Progenitor cell of endocrine pancreas (in vitro differentiated cells): ENCODE results near the gene SYT15. TPM values are rescaled to one million over a fixed set of nuclear protein-coding genes. Genes with fewer than 3 reads are reported as not detected.
A peak's percentile ranks its signal among the peaks of the same experiment; 100 is the strongest.
"Not testable (repeated sequence)": the region's sequence is repeated elsewhere in the genome, so short reads cannot be mapped to it uniquely, and the experiment has no call there.

ENCODE experiments used
- DNase-seq: peaks from one replicate; pipeline ENCODE4 v3.0.0; 2021; ENCODE audit warnings: low spot score; ENCODE audit not compliant: unreplicated experiment
- H3K27ac Mint-ChIP-seq: 2 replicates; pipeline ENCODE4 v1.8.0; 2021; ENCODE audit warnings: mild to moderate bottlenecking, moderate library complexity, mixed read lengths
- H3K27me3 Mint-ChIP-seq: 2 replicates; pipeline ENCODE4 v1.8.0; 2021; ENCODE audit warnings: mixed read lengths
- H3K36me3 Mint-ChIP-seq: 2 replicates; pipeline ENCODE4 v1.8.0; 2022; ENCODE audit warnings: mixed read lengths; ENCODE audit not compliant: insufficient read depth
- H3K4me1 Mint-ChIP-seq: 2 replicates; pipeline ENCODE4 v1.8.0; 2021; ENCODE audit warnings: low read depth, mixed read lengths
- H3K4me3 Mint-ChIP-seq: 2 replicates; pipeline ENCODE4 v1.8.0; 2021; ENCODE audit warnings: low read depth, mild to moderate bottlenecking, moderate library complexity, mixed read lengths
- H3K9me3 Mint-ChIP-seq: 2 replicates; pipeline ENCODE4 v1.8.0; 2021; ENCODE audit warnings: low read depth, mixed read lengths
- CTCF ChIP-seq: fragments of 200-600 bp; sonication (generic); IDR thresholded peaks from one replicate; pipeline ENCODE4 v1.5.0; 2021; ENCODE audit warnings: antibody characterized with exemption, mild to moderate bottlenecking; ENCODE audit not compliant: unreplicated experiment
- total RNA-seq: library from RNA; stranded (reverse); gene quantifications from 2 replicates; pipeline ENCODE4 v1.2.1, GENCODE V29; 2021

The SYT15 gene
- total RNA-seq, 1 donor from 2014 or later, result 1.8 TPM

- not testable (repeated sequence) for H3K36me3 Mint-ChIP-seq, H3K4me1 Mint-ChIP-seq, DNase-seq, H3K9me3 Mint-ChIP-seq, H3K27me3 Mint-ChIP-seq, H3K4me3 Mint-ChIP-seq, H3K27ac Mint-ChIP-seq
Observed at GRCh38 chr10:46587546-46587945, 8.6 kb downstream of the SYT15 start.

GRCh38 chr10:46588221-46588620 is 9.3 kb downstream of the SYT15 start:
- not testable (repeated sequence) for H3K27ac Mint-ChIP-seq, H3K9me3 Mint-ChIP-seq, H3K36me3 Mint-ChIP-seq, DNase-seq, H3K27me3 Mint-ChIP-seq, H3K4me3 Mint-ChIP-seq, H3K4me1 Mint-ChIP-seq

- not testable (repeated sequence) for H3K4me1 Mint-ChIP-seq, H3K4me3 Mint-ChIP-seq, DNase-seq, H3K36me3 Mint-ChIP-seq, H3K9me3 Mint-ChIP-seq, H3K27ac Mint-ChIP-seq, H3K27me3 Mint-ChIP-seq
Observed at GRCh38 chr10:46589589-46589988, 10.7 kb downstream of the SYT15 start.

GRCh38 chr10:46591053-46591452 is 12.1 kb downstream of the SYT15 start:
- H3K36me3 Mint-ChIP-seq, DNase-seq, H3K27ac Mint-ChIP-seq, H3K4me1 Mint-ChIP-seq, H3K9me3 Mint-ChIP-seq, H3K4me3 Mint-ChIP-seq, H3K27me3 Mint-ChIP-seq: not testable (repeated sequence)

GRCh38 chr10:46593307-46593706 is 14.4 kb downstream of the SYT15 start:
- not testable (repeated sequence) for DNase-seq, H3K4me1 Mint-ChIP-seq, H3K4me3 Mint-ChIP-seq, H3K27me3 Mint-ChIP-seq, H3K36me3 Mint-ChIP-seq, H3K27ac Mint-ChIP-seq, H3K9me3 Mint-ChIP-seq

- H3K36me3 Mint-ChIP-seq, H3K27ac Mint-ChIP-seq, H3K4me1 Mint-ChIP-seq, H3K27me3 Mint-ChIP-seq, DNase-seq, H3K9me3 Mint-ChIP-seq, H3K4me3 Mint-ChIP-seq: not testable (repeated sequence)
Observed at GRCh38 chr10:46594453-46595063, 15.6 kb downstream of the SYT15 start.

GRCh38 chr10:46596570-46596969 is 17.6 kb downstream of the SYT15 start:
- not testable (repeated sequence) for H3K9me3 Mint-ChIP-seq, H3K4me3 Mint-ChIP-seq, H3K36me3 Mint-ChIP-seq, H3K27me3 Mint-ChIP-seq, DNase-seq, H3K4me1 Mint-ChIP-seq, H3K27ac Mint-ChIP-seq

- H3K9me3 Mint-ChIP-seq, H3K36me3 Mint-ChIP-seq, H3K27me3 Mint-ChIP-seq, H3K27ac Mint-ChIP-seq, H3K4me1 Mint-ChIP-seq: not testable (repeated sequence)
- DNase-seq, result peak; percentile 24
- peak; percentile 40 for TF ChIP-seq CTCF
- H3K4me3 Mint-ChIP-seq, result peak overlapping the region; percentile 55
Observed at GRCh38 chr10:46597616-46598246, 18.8 kb downstream of the SYT15 start.

- H3K27me3 Mint-ChIP-seq, H3K4me3 Mint-ChIP-seq, H3K36me3 Mint-ChIP-seq, H3K27ac Mint-ChIP-seq, H3K4me1 Mint-ChIP-seq, H3K9me3 Mint-ChIP-seq, DNase-seq: not testable (repeated sequence)
Observed at GRCh38 chr10:46600516-46600915, 21.6 kb downstream of the SYT15 start.

- not testable (repeated sequence) for H3K27ac Mint-ChIP-seq, H3K27me3 Mint-ChIP-seq, H3K9me3 Mint-ChIP-seq, H3K36me3 Mint-ChIP-seq, DNase-seq, H3K4me3 Mint-ChIP-seq, H3K4me1 Mint-ChIP-seq
Observed at GRCh38 chr10:46615540-46615939, 36.6 kb downstream of the SYT15 start.

GRCh38 chr10:46616227-46616626 is 37.3 kb downstream of the SYT15 start:
- not testable (repeated sequence) for H3K9me3 Mint-ChIP-seq, H3K27ac Mint-ChIP-seq, H3K4me1 Mint-ChIP-seq, H3K4me3 Mint-ChIP-seq, DNase-seq, H3K36me3 Mint-ChIP-seq, H3K27me3 Mint-ChIP-seq

- H3K4me3 Mint-ChIP-seq, H3K27ac Mint-ChIP-seq, DNase-seq, H3K27me3 Mint-ChIP-seq, H3K36me3 Mint-ChIP-seq, H3K4me1 Mint-ChIP-seq, H3K9me3 Mint-ChIP-seq: not testable (repeated sequence)
Observed at GRCh38 chr10:46617134-46617533, 38.2 kb downstream of the SYT15 start.

- H3K4me1 Mint-ChIP-seq, H3K27me3 Mint-ChIP-seq, H3K4me3 Mint-ChIP-seq, DNase-seq, H3K9me3 Mint-ChIP-seq, H3K27ac Mint-ChIP-seq, H3K36me3 Mint-ChIP-seq: not testable (repeated sequence)
Observed at GRCh38 chr10:46617913-46618312, 39.0 kb downstream of the SYT15 start.
